Smooth muscle cell (in vitro differentiated cells): Measurements from ENCODE around the gene ZBTB49. TPM values are rescaled to one million over a fixed set of nuclear protein-coding genes. Genes with fewer than 3 reads are reported as not detected.

ENCODE experiments used
- DNase-seq: peaks from one replicate; lab custom pipeline; 2025; ENCODE audit not compliant: unreplicated experiment; lab: John Stamatoyannopoulos, UW
- H2AFZ ChIP-seq: fragments of 200-600 bp; sonication (generic); 2 replicates; pipeline ENCODE4 v1.6.0; 2016; ENCODE audit warnings: antibody characterized with exemption, low read depth, mild to moderate bottlenecking
- H3F3A ChIP-seq: fragments of 200-600 bp; sonication (generic); 2 replicates; pipeline ENCODE4 v1.6.0; 2017; ENCODE audit warnings: antibody characterized with exemption, low read depth
- H3K27ac ChIP-seq: fragments of 200-600 bp; sonication (generic); 2 replicates; pipeline ENCODE4 v1.5.1; 2016; ENCODE audit warnings: low read depth, mild to moderate bottlenecking
- H3K27me3 ChIP-seq: fragments of 200-600 bp; sonication (generic); 2 replicates; pipeline ENCODE4 v1.6.1; 2016; ENCODE audit warnings: low read depth, mild to moderate bottlenecking
- H3K36me3 ChIP-seq: fragments of 200-600 bp; sonication (generic); 2 replicates; pipeline ENCODE4 v1.5.1; 2016; ENCODE audit warnings: low read depth
- H3K4me1 ChIP-seq: fragments of 200-600 bp; sonication (generic); 2 replicates; pipeline ENCODE4 v1.5.1; 2016; ENCODE audit warnings: low read depth
- H3K4me2 ChIP-seq: fragments of 200-600 bp; sonication (generic); 2 replicates; pipeline ENCODE4 v1.6.0; 2016; ENCODE audit warnings: mild to moderate bottlenecking
- H3K4me3 ChIP-seq: fragments of 200-600 bp; sonication (generic); 2 replicates; pipeline ENCODE4 v1.5.1; 2016; ENCODE audit warnings: mild to moderate bottlenecking
- H3K79me2 ChIP-seq: fragments of 200-600 bp; sonication (generic); 2 replicates; pipeline ENCODE4 v1.6.0; 2016; ENCODE audit warnings: low read depth, mild to moderate bottlenecking
- H3K9ac ChIP-seq: fragments of 200-600 bp; sonication (generic); 2 replicates; pipeline ENCODE4 v1.6.0; 2016; ENCODE audit warnings: low read depth
- H3K9me3 ChIP-seq: fragments of 200-600 bp; sonication (generic); replicated peaks from 2 replicates; pipeline ENCODE4 v1.5.1; 2016; ENCODE audit warnings: low read depth
- H4K20me1 ChIP-seq: fragments of 200-600 bp; sonication (generic); 2 replicates; pipeline ENCODE4 v1.6.0; 2016; ENCODE audit warnings: low read depth
- WGBS: methylation state at CpG from one replicate; pipeline ENCODE4 v1.1.7; 2016; ENCODE audit warnings: low lambda C conversion rate; 5-methylcytosine and 5-hydroxymethylcytosine counted together
- polyA plus RNA-seq: library from polyadenylated mRNA; unstranded; fragments of >200 nt; fragmentation: Nextera tagmentation; extraction: Ambion mirVana; gene quantifications from 2 replicates; pipeline ENCODE4 v1.2.1, GENCODE V29; 2016
- total RNA-seq: library from RNA; depleted of rRNA; stranded (reverse); fragments of >200 nt; gene quantifications from 2 replicates; pipeline ENCODE4 v1.2.3, GENCODE V29; 2014
- TF ChIP-seq, protein P1 (sequence below): fragments of 200-600 bp; sonication (generic); IDR thresholded peaks from 2 replicates; pipeline ENCODE4 v1.5.1; 2017; ENCODE audit warnings: borderline replicate concordance, mild to moderate bottlenecking, antibody characterized with exemption; ENCODE audit not compliant: insufficient read depth, poor library complexity, severe bottlenecking

ZBTB49 gene
- total and polyA plus RNA-seq, 2 experiments from 2014 or later, result 4.2 to 6.3 TPM

DNA sequence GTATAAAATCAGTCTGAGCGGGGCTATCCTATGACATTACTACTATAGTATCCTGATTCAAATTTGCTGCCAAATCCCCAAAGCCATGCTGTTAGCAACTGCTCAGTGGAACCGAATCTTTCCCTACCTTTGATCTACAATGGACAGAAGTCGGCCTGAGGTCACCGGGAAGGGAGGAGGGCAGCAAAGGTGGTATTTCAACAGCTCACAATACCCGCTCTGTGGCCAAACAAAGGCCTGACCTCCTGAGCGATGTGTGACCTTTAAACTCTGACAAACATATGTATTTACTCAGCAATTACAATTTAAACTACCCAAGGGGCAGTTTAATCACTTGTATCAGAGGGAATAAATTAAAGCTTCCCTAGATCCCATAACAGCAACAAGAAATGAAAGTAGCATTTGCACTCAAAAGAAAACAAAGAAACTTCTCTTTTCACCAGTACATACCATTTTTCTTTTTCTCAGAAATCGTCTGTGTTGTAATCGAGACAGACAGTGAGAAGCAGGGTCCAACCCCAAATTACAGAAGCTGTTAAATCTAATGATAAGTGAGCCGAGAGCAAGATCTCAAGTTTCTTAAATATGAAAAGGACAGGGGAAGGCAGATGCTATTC lies 30.5 kb upstream of the ZBTB49 start:
- H3K27me3 ChIP-seq, result peaks cover 12% of the 10 kb centered on the region
- no peak overlapping the region for H2AFZ ChIP-seq
- H3K36me3 ChIP-seq, result no peaks in the 10 kb centered on the region
- no peaks in the 10 kb centered on the region for H3K4me1 ChIP-seq
- no peaks in the 10 kb centered on the region for H3K79me2 ChIP-seq
- 79% methylated on average over 9 of the region's 9 CpGs for WGBS
- no peak overlapping the region for H3K27ac ChIP-seq
- no peak overlapping the region for H3K9ac ChIP-seq
- TF ChIP-seq, protein P1, sequence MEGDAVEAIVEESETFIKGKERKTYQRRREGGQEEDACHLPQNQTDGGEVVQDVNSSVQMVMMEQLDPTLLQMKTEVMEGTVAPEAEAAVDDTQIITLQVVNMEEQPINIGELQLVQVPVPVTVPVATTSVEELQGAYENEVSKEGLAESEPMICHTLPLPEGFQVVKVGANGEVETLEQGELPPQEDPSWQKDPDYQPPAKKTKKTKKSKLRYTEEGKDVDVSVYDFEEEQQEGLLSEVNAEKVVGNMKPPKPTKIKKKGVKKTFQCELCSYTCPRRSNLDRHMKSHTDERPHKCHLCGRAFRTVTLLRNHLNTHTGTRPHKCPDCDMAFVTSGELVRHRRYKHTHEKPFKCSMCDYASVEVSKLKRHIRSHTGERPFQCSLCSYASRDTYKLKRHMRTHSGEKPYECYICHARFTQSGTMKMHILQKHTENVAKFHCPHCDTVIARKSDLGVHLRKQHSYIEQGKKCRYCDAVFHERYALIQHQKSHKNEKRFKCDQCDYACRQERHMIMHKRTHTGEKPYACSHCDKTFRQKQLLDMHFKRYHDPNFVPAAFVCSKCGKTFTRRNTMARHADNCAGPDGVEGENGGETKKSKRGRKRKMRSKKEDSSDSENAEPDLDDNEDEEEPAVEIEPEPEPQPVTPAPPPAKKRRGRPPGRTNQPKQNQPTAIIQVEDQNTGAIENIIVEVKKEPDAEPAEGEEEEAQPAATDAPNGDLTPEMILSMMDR, result no peak
- DNase-seq, result no peak
- H4K20me1 ChIP-seq, result no peaks in the 10 kb centered on the region
- H3K9me3 ChIP-seq, result no peaks in the 10 kb centered on the region
- no peak overlapping the region for H3K4me3 ChIP-seq
- H3F3A ChIP-seq, result no peaks in the 10 kb centered on the region
- no peak overlapping the region for H3K4me2 ChIP-seq

DNA sequence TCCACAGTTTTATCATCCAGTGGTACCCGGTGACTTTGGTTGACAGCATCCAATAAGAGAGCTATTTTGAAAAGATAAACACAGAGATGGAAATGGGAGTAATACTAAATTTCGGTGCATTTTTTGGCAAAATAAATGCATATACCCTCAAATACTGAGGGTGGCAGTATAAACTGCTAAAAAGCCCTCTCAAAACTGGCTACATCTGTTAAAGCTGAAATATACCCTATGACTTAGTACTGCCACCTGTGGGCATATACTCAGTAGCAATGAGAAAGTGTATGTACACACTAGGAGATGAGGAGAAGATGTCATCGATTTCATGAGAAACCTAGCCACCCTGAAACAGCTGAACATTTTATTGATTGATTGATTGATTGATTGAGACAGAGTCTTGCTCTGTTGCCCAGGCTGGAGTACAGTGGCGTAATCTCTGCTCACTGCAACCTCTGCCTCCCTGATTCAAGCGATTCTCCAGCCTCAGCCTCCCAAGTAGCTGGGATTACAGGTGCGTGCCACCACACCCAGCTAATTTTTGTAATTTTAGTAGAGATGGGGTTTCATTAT lies 29.8 kb upstream of the ZBTB49 start:
- Histone ChIP-seq H3K27ac (no peak overlapping the region), H3F3A (no peaks in the 10 kb centered on the region), H3K4me2 (no peak overlapping the region), H3K4me3 (no peak overlapping the region), H2AFZ (no peak overlapping the region), H3K9me3 (no peaks in the 10 kb centered on the region), H3K27me3 (peaks cover 6% of the 10 kb centered on the region), H3K4me1 (no peaks in the 10 kb centered on the region), H4K20me1 (no peaks in the 10 kb centered on the region), H3K9ac (no peak overlapping the region), H3K79me2 (no peaks in the 10 kb centered on the region), H3K36me3 (no peaks in the 10 kb centered on the region)
- 86% methylated on average over 6 of the region's 6 CpGs for WGBS
- TF ChIP-seq, protein P1, result peak; percentile 15
- no peak for DNase-seq

DNA sequence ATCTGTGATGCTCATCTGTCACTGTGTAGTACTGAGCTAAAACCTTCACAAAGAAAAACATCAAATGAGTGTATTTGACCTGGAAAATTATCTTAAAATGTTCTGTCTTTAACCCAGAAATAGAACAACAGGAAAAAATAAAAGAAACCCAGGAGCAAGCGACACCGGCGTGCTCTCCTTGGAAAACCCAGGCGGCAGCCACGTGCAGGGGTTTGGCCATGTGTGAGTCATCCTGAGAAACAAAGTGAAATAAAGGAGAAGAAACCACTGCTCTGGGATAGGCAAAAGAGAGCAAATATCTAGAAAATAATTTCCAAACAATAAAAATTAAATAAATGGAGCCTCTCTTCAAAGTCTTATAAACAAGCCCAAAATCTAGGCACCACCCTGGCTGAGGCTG lies 22.1 kb upstream of the ZBTB49 start:
- Histone ChIP-seq H3K4me1 (no peaks in the 10 kb centered on the region), H3K9ac (no peak overlapping the region), H3K36me3 (no peaks in the 10 kb centered on the region), H4K20me1 (no peaks in the 10 kb centered on the region), H3K4me3 (no peak overlapping the region), H3F3A (no peaks in the 10 kb centered on the region), H3K27ac (no peak overlapping the region), H3K27me3 (no peaks in the 10 kb centered on the region), H2AFZ (no peak overlapping the region), H3K79me2 (no peaks in the 10 kb centered on the region), H3K4me2 (no peak overlapping the region), H3K9me3 (no peaks in the 10 kb centered on the region)
- no peak for DNase-seq
- TF ChIP-seq, protein P1, result no peak
- WGBS, result 86% methylated on average over 5 of the region's 5 CpGs

DNA sequence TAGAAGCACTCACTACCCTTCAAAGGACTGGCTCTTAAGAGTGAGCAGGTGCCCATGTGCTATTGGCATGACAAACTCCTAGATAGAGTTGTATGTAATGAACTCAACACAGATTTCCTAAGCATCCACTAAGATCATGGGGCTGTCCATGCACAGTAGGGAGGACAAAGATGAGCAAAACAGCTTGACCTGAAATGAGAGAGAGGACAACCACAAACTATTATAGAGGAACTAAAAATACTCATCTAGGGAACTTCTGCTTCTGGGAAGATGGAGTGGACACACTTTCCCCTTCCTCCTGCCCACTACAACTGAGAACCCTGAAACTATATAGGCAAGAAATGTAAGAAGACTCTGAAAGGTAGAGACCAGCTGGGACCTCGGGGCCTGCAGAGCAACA lies 21.3 kb upstream of the ZBTB49 start:
- Histone ChIP-seq H3K27ac (no peak overlapping the region), H3F3A (no peaks in the 10 kb centered on the region), H3K4me1 (no peaks in the 10 kb centered on the region), H3K4me2 (no peak overlapping the region), H4K20me1 (no peaks in the 10 kb centered on the region), H3K9ac (no peak overlapping the region), H3K79me2 (no peaks in the 10 kb centered on the region), H3K36me3 (no peaks in the 10 kb centered on the region), H3K9me3 (no peaks in the 10 kb centered on the region), H3K27me3 (no peaks in the 10 kb centered on the region), H2AFZ (no peak overlapping the region), H3K4me3 (no peak overlapping the region)
- TF ChIP-seq, protein P1, result no peak
- DNase-seq, result no peak
- 95% methylated on average over 1 of the region's 1 CpG for WGBS
